T-helper 1 cell treated with Interleukin-12 subunit alpha and Interleukin-12 subunit beta and Interleukin-4 antibody, amounts not matched to agents 30 ng/mL and 1 ng/mL, for 36 hours (primary cell): ENCODE results near the gene ZDHHC24. TPM values are rescaled to one million over a fixed set of nuclear protein-coding genes. Genes with fewer than 3 reads are reported as not detected.

ENCODE experiments used
- intact Hi-C: fragments of 100-400 bp; cut with micrococcal nuclease; formaldehyde crosslinking; loops from one replicate; pipeline ENCODE4 v1.15.1; 2024
- total RNA-seq: library from RNA; stranded (reverse); gene quantifications from 2 replicates; pipeline ENCODE4 v1.2.3, GENCODE V29; 2022

Gene ZDHHC24
- total RNA-seq, 1 donor from 2014 or later = 17.5 TPM

- intact Hi-C loops = no loop called here
These were observed 21.9 kb upstream of the ZDHHC24 start for GRCh38 chr11:66567787-66568123.

- intact Hi-C loops = no loop called here
These were observed 20.4 kb upstream of the ZDHHC24 start for GRCh38 chr11:66566221-66566620.

- intact Hi-C loops = no loop called here
These were observed 19.1 kb upstream of the ZDHHC24 start for GRCh38 chr11:66564984-66565383.

GRCh38 chr11:66564538-66564937 lies 18.7 kb upstream of the ZDHHC24 start:
- intact Hi-C loops = no loop called here

GRCh38 chr11:66563832-66564231 lies 18.0 kb upstream of the ZDHHC24 start:
- intact Hi-C loops = no loop called here

- intact Hi-C loops = no loop called here
These were observed 17.2 kb upstream of the ZDHHC24 start for GRCh38 chr11:66562907-66563583.

GRCh38 chr11:66562275-66562674 lies 16.4 kb upstream of the ZDHHC24 start:
- intact Hi-C loops = no loop called here

GRCh38 chr11:66561975-66562248 lies 16.1 kb upstream of the ZDHHC24 start:
- intact Hi-C loops = no loop called here

- intact Hi-C loops = no loop called here
These were observed 15.5 kb upstream of the ZDHHC24 start for GRCh38 chr11:66561178-66561974.

GRCh38 chr11:66559866-66560676 lies 14.2 kb upstream of the ZDHHC24 start:
- intact Hi-C loops = loop anchor here (1.0 kb wide), 2 partner anchors 14 to 33 kb away; partner anchors contain the start of genes ACTN3, CCDC87, CCS and ZDHHC24

GRCh38 chr11:66559142-66559865 lies 13.5 kb upstream of the ZDHHC24 start:
- intact Hi-C loops = loop anchor here (1.0 kb wide), 2 partner anchors 13 to 34 kb away; partner anchors contain the start of genes ACTN3, CCDC87, CCS and ZDHHC24

- intact Hi-C loops = no loop called here
These were observed 12.0 kb upstream of the ZDHHC24 start for GRCh38 chr11:66557733-66558326.

- intact Hi-C loops = no loop called here
These were observed 10.2 kb upstream of the ZDHHC24 start for GRCh38 chr11:66556086-66556485.

- intact Hi-C loops = no loop called here
These were observed 9.6 kb upstream of the ZDHHC24 start for GRCh38 chr11:66555416-66555815.

- intact Hi-C loops = no loop called here
These were observed 8.8 kb upstream of the ZDHHC24 start for GRCh38 chr11:66554602-66555001.

- intact Hi-C loops = no loop called here
These were observed 5.0 kb upstream of the ZDHHC24 start for GRCh38 chr11:66550887-66551286.

- intact Hi-C loops = no loop called here
These were observed 3.8 kb upstream of the ZDHHC24 start for GRCh38 chr11:66549696-66550095.

GRCh38 chr11:66548774-66549630 lies 3.2 kb upstream of the ZDHHC24 start:
- intact Hi-C loops = no loop called here

GRCh38 chr11:66548041-66548440 lies 2.2 kb upstream of the ZDHHC24 start:
- intact Hi-C loops = no loop called here

- intact Hi-C loops = loop anchor here (2.0 kb wide), 1 partner anchor 69 kb away; the partner anchor contains the start of gene RBM14
These were observed 1.8 kb upstream of the ZDHHC24 start for GRCh38 chr11:66547662-66548009.
